Smooth muscle cell (in vitro differentiated cells): ENCODE measurements around the gene FARS2. TPM values are rescaled to one million over a fixed set of nuclear protein-coding genes. Genes with fewer than 3 reads are reported as not detected.

Experiments
- DNase-seq: peaks from one replicate; lab custom pipeline; 2025; ENCODE audit not compliant: unreplicated experiment; lab: John Stamatoyannopoulos, UW
- H2AFZ ChIP-seq: fragments of 200-600 bp; sonication (generic); 2 replicates; pipeline ENCODE4 v1.6.0; 2016; ENCODE audit warnings: antibody characterized with exemption, low read depth, mild to moderate bottlenecking
- H3F3A ChIP-seq: fragments of 200-600 bp; sonication (generic); 2 replicates; pipeline ENCODE4 v1.6.0; 2017; ENCODE audit warnings: antibody characterized with exemption, low read depth
- H3K27ac ChIP-seq: fragments of 200-600 bp; sonication (generic); 2 replicates; pipeline ENCODE4 v1.5.1; 2016; ENCODE audit warnings: low read depth, mild to moderate bottlenecking
- H3K27me3 ChIP-seq: fragments of 200-600 bp; sonication (generic); 2 replicates; pipeline ENCODE4 v1.6.1; 2016; ENCODE audit warnings: low read depth, mild to moderate bottlenecking
- H3K36me3 ChIP-seq: fragments of 200-600 bp; sonication (generic); 2 replicates; pipeline ENCODE4 v1.5.1; 2016; ENCODE audit warnings: low read depth
- H3K4me1 ChIP-seq: fragments of 200-600 bp; sonication (generic); 2 replicates; pipeline ENCODE4 v1.5.1; 2016; ENCODE audit warnings: low read depth
- H3K4me2 ChIP-seq: fragments of 200-600 bp; sonication (generic); 2 replicates; pipeline ENCODE4 v1.6.0; 2016; ENCODE audit warnings: mild to moderate bottlenecking
- H3K4me3 ChIP-seq: fragments of 200-600 bp; sonication (generic); 2 replicates; pipeline ENCODE4 v1.5.1; 2016; ENCODE audit warnings: mild to moderate bottlenecking
- H3K79me2 ChIP-seq: fragments of 200-600 bp; sonication (generic); 2 replicates; pipeline ENCODE4 v1.6.0; 2016; ENCODE audit warnings: low read depth, mild to moderate bottlenecking
- H3K9ac ChIP-seq: fragments of 200-600 bp; sonication (generic); 2 replicates; pipeline ENCODE4 v1.6.0; 2016; ENCODE audit warnings: low read depth
- H3K9me3 ChIP-seq: fragments of 200-600 bp; sonication (generic); replicated peaks from 2 replicates; pipeline ENCODE4 v1.5.1; 2016; ENCODE audit warnings: low read depth
- H4K20me1 ChIP-seq: fragments of 200-600 bp; sonication (generic); 2 replicates; pipeline ENCODE4 v1.6.0; 2016; ENCODE audit warnings: low read depth
- WGBS: methylation state at CpG from one replicate; pipeline ENCODE4 v1.1.7; 2016; ENCODE audit warnings: low lambda C conversion rate; 5-methylcytosine and 5-hydroxymethylcytosine counted together
- polyA plus RNA-seq: library from polyadenylated mRNA; unstranded; fragments of >200 nt; fragmentation: Nextera tagmentation; extraction: Ambion mirVana; gene quantifications from 2 replicates; pipeline ENCODE4 v1.2.1, GENCODE V29; 2016
- total RNA-seq: library from RNA; depleted of rRNA; stranded (reverse); fragments of >200 nt; gene quantifications from 2 replicates; pipeline ENCODE4 v1.2.3, GENCODE V29; 2014
- TF ChIP-seq, protein P1 (sequence below): fragments of 200-600 bp; sonication (generic); IDR thresholded peaks from 2 replicates; pipeline ENCODE4 v1.5.1; 2017; ENCODE audit warnings: borderline replicate concordance, mild to moderate bottlenecking, antibody characterized with exemption; ENCODE audit not compliant: insufficient read depth, poor library complexity, severe bottlenecking

The FARS2 gene
- total and polyA plus RNA-seq, 2 experiments from 2014 or later = 9.6 to 13.2 TPM

DNA sequence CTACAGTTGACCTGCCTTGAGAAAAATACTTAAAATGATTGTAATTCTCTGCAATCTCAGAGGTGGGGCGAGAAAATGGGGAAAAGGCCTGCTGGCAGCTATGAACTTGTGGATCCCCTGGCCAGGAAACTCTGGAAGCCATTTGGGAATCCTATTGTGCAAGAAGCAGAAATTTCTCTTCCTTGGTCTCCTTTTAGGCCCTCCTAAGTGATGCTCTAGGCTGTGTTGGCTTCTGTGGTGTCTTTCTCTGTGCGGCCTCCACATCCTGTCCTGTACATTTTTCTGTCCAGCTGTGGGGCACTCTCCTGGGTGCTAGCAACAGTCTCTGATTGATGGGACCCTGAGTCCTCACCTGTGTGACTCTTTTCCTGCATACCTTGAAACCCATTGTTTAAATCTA is 290.9 kb downstream of the FARS2 start:
- Histone ChIP-seq H3K4me1 (peaks cover 11% of the 10 kb centered on the region), H3K9ac (no peak overlapping the region), H3K36me3 (peaks cover 4% of the 10 kb centered on the region), H3K9me3 (peaks cover 4% of the 10 kb centered on the region), H3K27me3 (peaks cover 4% of the 10 kb centered on the region), H3F3A (peaks cover 7% of the 10 kb centered on the region), H4K20me1 (peaks cover 57% of the 10 kb centered on the region), H3K4me3 (no peak overlapping the region), H3K4me2 (no peak overlapping the region), H3K79me2 (no peaks in the 10 kb centered on the region), H2AFZ (no peak overlapping the region), H3K27ac (no peak overlapping the region)
- DNase-seq = no peak
- WGBS = 100% methylated on average over 2 of the region's 2 CpGs
- TF ChIP-seq, protein P1, sequence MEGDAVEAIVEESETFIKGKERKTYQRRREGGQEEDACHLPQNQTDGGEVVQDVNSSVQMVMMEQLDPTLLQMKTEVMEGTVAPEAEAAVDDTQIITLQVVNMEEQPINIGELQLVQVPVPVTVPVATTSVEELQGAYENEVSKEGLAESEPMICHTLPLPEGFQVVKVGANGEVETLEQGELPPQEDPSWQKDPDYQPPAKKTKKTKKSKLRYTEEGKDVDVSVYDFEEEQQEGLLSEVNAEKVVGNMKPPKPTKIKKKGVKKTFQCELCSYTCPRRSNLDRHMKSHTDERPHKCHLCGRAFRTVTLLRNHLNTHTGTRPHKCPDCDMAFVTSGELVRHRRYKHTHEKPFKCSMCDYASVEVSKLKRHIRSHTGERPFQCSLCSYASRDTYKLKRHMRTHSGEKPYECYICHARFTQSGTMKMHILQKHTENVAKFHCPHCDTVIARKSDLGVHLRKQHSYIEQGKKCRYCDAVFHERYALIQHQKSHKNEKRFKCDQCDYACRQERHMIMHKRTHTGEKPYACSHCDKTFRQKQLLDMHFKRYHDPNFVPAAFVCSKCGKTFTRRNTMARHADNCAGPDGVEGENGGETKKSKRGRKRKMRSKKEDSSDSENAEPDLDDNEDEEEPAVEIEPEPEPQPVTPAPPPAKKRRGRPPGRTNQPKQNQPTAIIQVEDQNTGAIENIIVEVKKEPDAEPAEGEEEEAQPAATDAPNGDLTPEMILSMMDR = no peak

DNA sequence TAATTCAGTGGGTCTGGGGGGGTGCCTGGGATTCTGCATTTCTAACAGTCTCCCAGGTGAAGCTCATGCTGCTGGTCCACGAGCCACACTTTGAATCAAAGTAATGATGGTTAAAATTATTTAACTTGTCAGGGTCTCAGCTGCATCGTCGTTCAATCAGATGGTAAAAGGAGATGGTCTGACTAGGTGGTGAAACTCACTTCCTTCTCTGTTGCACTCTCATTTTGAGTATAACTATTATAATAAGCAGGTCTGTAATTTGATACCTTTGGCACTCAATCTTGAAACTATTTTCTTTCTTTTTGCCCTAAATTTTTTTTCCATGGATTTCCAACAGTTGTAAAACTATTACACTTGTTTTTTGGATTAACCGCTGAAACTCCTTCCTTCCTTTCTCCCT is 292.5 kb downstream of the FARS2 start:
- H3K4me2 ChIP-seq = no peak overlapping the region
- H4K20me1 ChIP-seq = peaks cover 72% of the 10 kb centered on the region
- WGBS = 69% methylated on average over 4 of the region's 4 CpGs

DNA sequence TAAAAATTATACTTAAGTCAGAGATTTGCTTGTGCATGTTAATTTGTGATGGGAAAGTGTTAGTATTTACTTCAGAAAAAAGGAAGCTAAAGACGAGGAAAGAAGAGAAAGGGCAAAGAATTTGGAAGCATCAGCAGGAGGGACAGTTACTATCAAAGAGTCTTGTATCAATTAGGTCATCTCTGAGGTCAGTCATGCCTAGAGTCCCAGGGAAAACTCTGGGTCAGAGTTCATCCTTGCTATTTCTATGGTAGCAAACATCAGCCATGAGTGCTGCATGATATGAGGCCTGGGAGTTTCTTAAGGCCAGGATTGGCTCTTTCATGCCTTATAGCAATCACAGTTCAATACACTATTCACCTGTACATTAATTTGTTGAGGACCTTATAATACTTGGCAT is 292.9 kb downstream of the FARS2 start:
- H3K79me2 ChIP-seq = no peaks in the 10 kb centered on the region
- H3K4me2 ChIP-seq = no peak overlapping the region
- H3K4me3 ChIP-seq = no peak overlapping the region
- peaks cover 4% of the 10 kb centered on the region for H3K36me3 ChIP-seq
- WGBS = 82% methylated on average over 1 of the region's 1 CpG
- no peak overlapping the region for H2AFZ ChIP-seq
- no peak for DNase-seq
- peaks cover under 1% of the 10 kb centered on the region for H3K27me3 ChIP-seq
- H4K20me1 ChIP-seq = peaks cover 76% of the 10 kb centered on the region
- no peak overlapping the region for H3K27ac ChIP-seq
- H3K4me1 ChIP-seq = peaks cover 14% of the 10 kb centered on the region
- H3F3A ChIP-seq = peaks cover 9% of the 10 kb centered on the region
- H3K9ac ChIP-seq = no peak overlapping the region
- TF ChIP-seq, protein P1 = no peak
- H3K9me3 ChIP-seq = peaks cover 4% of the 10 kb centered on the region

More for the DNA sequence above, 292.5 kb downstream of the FARS2 start:
- Histone ChIP-seq H3K27me3 (peaks cover 1% of the 10 kb centered on the region), H2AFZ (no peak overlapping the region), H3K9ac (no peak overlapping the region), H3F3A (peaks cover 9% of the 10 kb centered on the region), H3K4me3 (no peak overlapping the region), H3K27ac (no peak overlapping the region), H3K4me1 (peaks cover 14% of the 10 kb centered on the region), H3K9me3 (peaks cover 4% of the 10 kb centered on the region), H3K79me2 (no peaks in the 10 kb centered on the region), H3K36me3 (peaks cover 4% of the 10 kb centered on the region)
- TF ChIP-seq, protein P1 = no peak
- no peak for DNase-seq

DNA sequence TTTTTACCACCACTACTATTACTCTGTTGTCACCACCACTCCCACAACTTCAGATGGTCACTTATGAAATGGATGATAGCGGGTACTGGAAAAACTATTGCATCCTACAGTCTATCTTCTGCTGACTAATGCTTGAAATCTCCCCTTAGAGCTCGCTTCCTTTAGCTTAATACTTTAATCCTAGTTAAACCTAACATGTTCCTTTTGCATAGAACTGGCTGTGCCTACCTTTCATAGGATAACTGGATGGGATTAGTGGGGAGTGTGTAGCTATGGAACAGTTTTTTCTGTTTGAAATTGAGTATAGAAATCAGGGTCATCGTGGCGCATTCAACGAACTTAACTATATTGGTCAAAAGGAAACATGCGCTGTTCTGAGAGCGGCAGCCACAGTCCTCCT is 294.7 kb downstream of the FARS2 start:
- Histone ChIP-seq H3K36me3 (peaks cover 4% of the 10 kb centered on the region), H3K9ac (no peak overlapping the region), H3K79me2 (no peaks in the 10 kb centered on the region), H3K4me3 (no peak overlapping the region), H3F3A (peaks cover 6% of the 10 kb centered on the region), H3K27me3 (peaks cover 16% of the 10 kb centered on the region), H3K27ac (no peak overlapping the region), H3K4me2 (peak overlapping the region; percentile 69), H4K20me1 (peaks cover 94% of the 10 kb centered on the region), H3K9me3 (peaks cover 4% of the 10 kb centered on the region), H3K4me1 (peaks cover 14% of the 10 kb centered on the region), H2AFZ (no peak overlapping the region)
- no peak for DNase-seq
- TF ChIP-seq, protein P1 = no peak
- 42% methylated on average over 7 of the region's 7 CpGs for WGBS
